DND-41 (cell line): ENCODE results near the gene EPRS1.

Source experiments
- EZH2 ChIP-seq: IDR thresholded peaks from 3 replicates; pipeline ENCODE4 v1.6.1; 2012; ENCODE audit warnings: borderline replicate concordance, low read depth, mild to moderate bottlenecking, moderate library complexity, low read length, inconsistent platforms; ENCODE audit not compliant: severe bottlenecking
- TF ChIP-seq, protein P1 (sequence below): IDR thresholded peaks from 2 replicates; pipeline ENCODE4 v1.5.1; 2012; ENCODE audit warnings: borderline replicate concordance, low read length, moderate library complexity, mild to moderate bottlenecking; ENCODE audit not compliant: poor library complexity, severe bottlenecking; ENCODE audit errors: extremely low read depth

DNA sequence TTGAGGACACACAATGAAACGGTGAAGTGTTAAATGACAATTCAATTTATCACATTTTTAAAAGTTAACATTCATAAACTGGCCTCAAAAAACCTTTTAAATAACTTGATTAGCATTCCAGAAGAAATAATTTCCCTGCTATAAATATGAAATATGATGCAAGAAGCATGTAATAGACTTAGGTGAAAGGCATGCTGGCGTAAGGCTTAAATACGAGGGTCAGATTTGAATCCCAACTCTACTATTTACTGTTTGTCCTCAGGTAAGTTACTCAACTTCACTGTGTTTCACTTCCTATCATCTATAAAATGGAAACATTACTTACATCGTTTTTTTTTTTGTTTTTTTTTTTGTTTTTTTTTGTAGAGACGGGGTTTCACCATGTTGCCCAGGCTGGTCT, 40.8 kb downstream of the EPRS1 start:
- TF ChIP-seq EZH2 = no peak
- TF ChIP-seq, protein P1, sequence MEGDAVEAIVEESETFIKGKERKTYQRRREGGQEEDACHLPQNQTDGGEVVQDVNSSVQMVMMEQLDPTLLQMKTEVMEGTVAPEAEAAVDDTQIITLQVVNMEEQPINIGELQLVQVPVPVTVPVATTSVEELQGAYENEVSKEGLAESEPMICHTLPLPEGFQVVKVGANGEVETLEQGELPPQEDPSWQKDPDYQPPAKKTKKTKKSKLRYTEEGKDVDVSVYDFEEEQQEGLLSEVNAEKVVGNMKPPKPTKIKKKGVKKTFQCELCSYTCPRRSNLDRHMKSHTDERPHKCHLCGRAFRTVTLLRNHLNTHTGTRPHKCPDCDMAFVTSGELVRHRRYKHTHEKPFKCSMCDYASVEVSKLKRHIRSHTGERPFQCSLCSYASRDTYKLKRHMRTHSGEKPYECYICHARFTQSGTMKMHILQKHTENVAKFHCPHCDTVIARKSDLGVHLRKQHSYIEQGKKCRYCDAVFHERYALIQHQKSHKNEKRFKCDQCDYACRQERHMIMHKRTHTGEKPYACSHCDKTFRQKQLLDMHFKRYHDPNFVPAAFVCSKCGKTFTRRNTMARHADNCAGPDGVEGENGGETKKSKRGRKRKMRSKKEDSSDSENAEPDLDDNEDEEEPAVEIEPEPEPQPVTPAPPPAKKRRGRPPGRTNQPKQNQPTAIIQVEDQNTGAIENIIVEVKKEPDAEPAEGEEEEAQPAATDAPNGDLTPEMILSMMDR = no peak
